Right renal cortex interstitium (tissue), 3 donors: ENCODE measurements around the gene CPNE9. TPM values are rescaled to one million over a fixed set of nuclear protein-coding genes. Genes with fewer than 3 reads are reported as not detected.

ENCODE experiments used
- DNase-seq, 3 donors: peaks; one replicate each; pipeline ENCODE4 v3.0.0-alpha.2; 2013; ENCODE audit warnings: low read depth in 3 of 3, low spot score in 2 of 3
- polyA plus RNA-seq, 3 donors: library from polyadenylated mRNA; unstranded; fragments of 120-200 nt; gene quantifications; one replicate each; pipeline ENCODE4 v1.2.1, GENCODE V29; 2013; ENCODE audit not compliant: insufficient read length in 3 of 3

The CPNE9 gene
- polyA plus RNA-seq, 3 donors, result 0.07 to 0.14 (median 0.10) TPM

GRCh38 chr3:9686050-9686550, 17.5 kb upstream of the CPNE9 start:
- DNase-seq, result no peak

- no peak for DNase-seq
Observed at GRCh38 chr3:9686703-9687102, 16.9 kb upstream of the CPNE9 start.

GRCh38 chr3:9687514-9687913, 16.1 kb upstream of the CPNE9 start:
- no peak for DNase-seq

GRCh38 chr3:9688961-9689360, 14.7 kb upstream of the CPNE9 start:
- no peak for DNase-seq

GRCh38 chr3:9689757-9690156, 13.9 kb upstream of the CPNE9 start:
- no peak for DNase-seq

- DNase-seq, result no peak
Observed at GRCh38 chr3:9690451-9691450, 12.9 kb upstream of the CPNE9 start.

GRCh38 chr3:9691636-9692035, 12.0 kb upstream of the CPNE9 start:
- DNase-seq, result no peak

GRCh38 chr3:9692416-9692815, 11.2 kb upstream of the CPNE9 start:
- no peak for DNase-seq

GRCh38 chr3:9695345-9695744, 8.3 kb upstream of the CPNE9 start:
- no peak for DNase-seq

- DNase-seq, result no peak
Observed at GRCh38 chr3:9695746-9696145, 7.9 kb upstream of the CPNE9 start.

GRCh38 chr3:9696480-9697220, 7.0 kb upstream of the CPNE9 start:
- no peak for DNase-seq

GRCh38 chr3:9697892-9698291, 5.7 kb upstream of the CPNE9 start:
- no peak for DNase-seq

- DNase-seq, result no peak
Observed at GRCh38 chr3:9698293-9698692, 5.3 kb upstream of the CPNE9 start.

- DNase-seq, result no peak
Observed at GRCh38 chr3:9700536-9700935, 3.1 kb upstream of the CPNE9 start.

GRCh38 chr3:9701006-9701405, 2.6 kb upstream of the CPNE9 start:
- no peak for DNase-seq

GRCh38 chr3:9701711-9702110, 1.9 kb upstream of the CPNE9 start:
- no peak for DNase-seq

- DNase-seq, result no peak
Observed at GRCh38 chr3:9703240-9703639, 393 bp upstream of the CPNE9 start.

GRCh38 chr3:9704347-9705322, 1.0 kb downstream of the CPNE9 start:
- DNase-seq, result peak; percentile 13 to 32 (median 31)

GRCh38 chr3:9710174-9710739, 6.6 kb downstream of the CPNE9 start:
- DNase-seq, result no peak

- DNase-seq, result no peak
Observed at GRCh38 chr3:9712415-9712814, 8.8 kb downstream of the CPNE9 start.
